ENCODE results near the gene PRKN. TPM values are rescaled to one million over a fixed set of nuclear protein-coding genes. Genes with fewer than 3 reads are reported as not detected.

The PRKN gene
- total RNA-seq, 1 experiment from 2014 or later, result 0.46 TPM

GRCh38 chr6:162046324-162046723, 681.2 kb downstream of the PRKN start:
- H3K4me3 ChIP-seq (ENCODE audit: low read depth in 2 of 2, low read length in 2 of 2), result no peak overlapping the region
- intact Hi-C loops (cut with micrococcal nuclease; ENCODE audit: unreplicated experiment), result no loop called here
- no peak for DNase-seq (ENCODE audit: low read depth, low spot score)
- ATAC-seq, result no peak
- no peaks in the 10 kb centered on the region for H3K36me3 ChIP-seq (ENCODE audit: control insufficient read depth, insufficient read depth, low read length)
- BruUV-seq (replicated peaks), result no TSS peak
- H3K4me1 ChIP-seq (ENCODE audit: control insufficient read depth, insufficient read depth, low read length), result no peaks in the 10 kb centered on the region
- H3K9me3 ChIP-seq (ENCODE audit: control insufficient read depth, insufficient read depth, low read depth, low read length), result no peaks in the 10 kb centered on the region
- ChIA-PET POLR2A (no interaction called here), CTCF (no interaction called here)
- TF ChIP-seq REST (IDR thresholded peaks at IDR 0.05; ENCODE audit: insufficient read depth in 1 of 2, low read depth in 2 of 2, low read length in 1 of 2), result no peak
- in situ Hi-C loops (cut with HindIII; ENCODE audit: low pct_unique_long_range_greater_than_20kb, low sequenced_read_pairs), result no loop called here
- no peak overlapping the region for H3K27ac ChIP-seq (ENCODE audit: low read length)
- H3K27me3 ChIP-seq (ENCODE audit: control insufficient read depth, insufficient read depth, low read length), result no peaks in the 10 kb centered on the region

- no TSS peak for BruUV-seq (replicated peaks)
- ChIA-PET POLR2A (no interaction called here), CTCF (no interaction called here)
- Histone ChIP-seq H3K27ac (ENCODE audit: low read length) (no peak overlapping the region), H3K9me3 (ENCODE audit: control insufficient read depth, insufficient read depth, low read depth, low read length) (no peaks in the 10 kb centered on the region), H3K4me3 (ENCODE audit: low read depth in 2 of 2, low read length in 2 of 2) (no peak overlapping the region), H3K36me3 (ENCODE audit: control insufficient read depth, insufficient read depth, low read length) (no peaks in the 10 kb centered on the region), H3K4me1 (ENCODE audit: control insufficient read depth, insufficient read depth, low read length) (no peaks in the 10 kb centered on the region), H3K27me3 (ENCODE audit: control insufficient read depth, insufficient read depth, low read length) (no peaks in the 10 kb centered on the region)
- DNase-seq (ENCODE audit: low read depth, low spot score), result no peak
- ATAC-seq, result no peak
- in situ Hi-C loops (cut with HindIII; ENCODE audit: low pct_unique_long_range_greater_than_20kb, low sequenced_read_pairs) (no loop called here), intact Hi-C loops (cut with micrococcal nuclease; ENCODE audit: unreplicated experiment) (no loop called here)
- TF ChIP-seq CTCF (IDR thresholded peaks at IDR 0.05) (no peak), TCF7L2 (IDR thresholded peaks at IDR 0.05; ENCODE audit: low read depth, low read length) (no peak), REST (IDR thresholded peaks at IDR 0.05; ENCODE audit: insufficient read depth in 1 of 2, low read depth in 2 of 2, low read length in 1 of 2) (no peak), SIN3A (IDR thresholded peaks at IDR 0.05; ENCODE audit: borderline replicate concordance, insufficient read depth, low read depth, low read length) (no peak), POLR2AphosphoS5 (IDR thresholded peaks at IDR 0.05; ENCODE audit: low read depth, low read length) (no peak)
These were observed 694.9 kb downstream of the PRKN start for GRCh38 chr6:162032620-162033019.
